Amygdala (tissue), 56 donors: Measurements from ENCODE around the gene ITIH3.

Experiments used
- DNase-seq, 56 donors: peaks; one replicate each; lab custom pipeline; 2025; lab: John Stamatoyannopoulos, UW

The ITIH3 gene

DNA sequence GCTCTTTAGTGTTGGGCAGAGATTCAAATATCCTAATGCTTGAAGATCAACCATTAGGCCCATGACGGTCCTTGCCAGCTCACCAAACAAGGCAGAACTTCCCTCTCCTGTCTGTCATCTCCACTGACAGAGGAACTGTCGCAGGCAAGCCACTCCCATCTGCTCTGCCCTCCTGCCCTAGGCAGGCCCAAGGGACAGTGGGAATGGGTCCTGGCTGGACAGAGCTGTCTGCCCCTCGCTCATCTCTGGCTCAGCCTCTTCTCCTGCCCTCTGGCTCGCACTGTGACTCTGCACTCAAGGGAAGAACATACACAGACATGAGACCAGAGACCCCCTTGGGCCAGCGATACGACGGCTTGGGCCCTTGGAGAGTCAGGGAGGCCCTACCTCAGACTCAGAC, 47.8 kb downstream of the ITIH3 start:
- no peak for DNase-seq

DNA sequence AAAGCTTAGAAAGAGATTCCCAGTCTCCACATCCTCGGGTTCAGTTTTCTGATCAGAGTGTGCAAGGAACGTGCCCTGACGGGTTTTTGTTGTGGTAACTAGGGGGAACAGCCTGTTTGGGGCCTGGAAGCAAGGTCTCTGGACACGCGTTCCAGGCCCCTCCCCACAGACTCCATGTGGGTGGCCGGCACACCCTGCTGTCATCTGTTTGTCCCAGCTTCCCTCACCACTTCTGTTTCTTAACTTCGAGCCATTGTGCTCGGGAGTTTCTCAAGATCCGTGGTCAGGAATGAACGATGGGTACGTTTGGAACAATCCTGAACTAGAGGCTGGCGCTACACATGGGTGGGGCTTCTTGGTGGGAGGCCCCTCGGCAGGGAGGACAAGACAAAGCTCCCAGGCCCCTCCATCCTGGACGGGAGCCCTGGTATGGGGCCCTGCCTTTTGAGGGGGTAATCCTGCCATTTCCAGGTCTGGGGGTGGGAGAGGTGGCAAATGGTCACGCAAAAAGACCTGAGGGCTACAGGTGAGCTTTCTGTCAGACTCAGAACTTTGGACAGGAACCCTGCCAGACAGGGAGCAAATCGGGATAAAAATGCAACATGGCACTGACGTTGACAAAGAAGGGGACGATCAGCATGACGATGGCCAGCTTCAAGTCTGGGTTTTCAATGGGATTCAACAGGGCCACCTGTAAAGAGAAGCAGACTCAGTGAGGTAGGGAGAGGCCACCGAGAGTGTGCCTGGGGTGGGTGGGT, 48.7 kb downstream of the ITIH3 start:
- no peak for DNase-seq

DNA sequence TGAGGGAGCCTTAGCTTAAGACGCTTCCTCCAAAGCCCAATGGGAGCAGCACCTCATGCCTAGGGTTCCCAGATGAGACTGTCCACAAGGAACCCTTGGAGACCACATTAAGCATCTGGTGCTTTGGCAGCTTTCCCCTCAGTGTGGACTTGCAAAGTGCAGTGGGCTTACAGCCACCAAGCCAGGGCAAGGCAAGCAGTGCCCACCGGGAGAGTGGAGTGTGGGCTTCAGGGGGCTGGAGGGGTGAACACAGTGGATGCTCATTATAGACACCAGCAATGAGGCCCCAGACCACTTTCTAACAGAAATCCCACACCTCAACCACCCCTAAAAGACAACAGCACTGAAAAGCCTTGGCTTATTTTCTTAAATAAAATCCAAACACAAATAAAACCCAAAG, 49.3 kb downstream of the ITIH3 start:
- DNase-seq, result no peak

DNA sequence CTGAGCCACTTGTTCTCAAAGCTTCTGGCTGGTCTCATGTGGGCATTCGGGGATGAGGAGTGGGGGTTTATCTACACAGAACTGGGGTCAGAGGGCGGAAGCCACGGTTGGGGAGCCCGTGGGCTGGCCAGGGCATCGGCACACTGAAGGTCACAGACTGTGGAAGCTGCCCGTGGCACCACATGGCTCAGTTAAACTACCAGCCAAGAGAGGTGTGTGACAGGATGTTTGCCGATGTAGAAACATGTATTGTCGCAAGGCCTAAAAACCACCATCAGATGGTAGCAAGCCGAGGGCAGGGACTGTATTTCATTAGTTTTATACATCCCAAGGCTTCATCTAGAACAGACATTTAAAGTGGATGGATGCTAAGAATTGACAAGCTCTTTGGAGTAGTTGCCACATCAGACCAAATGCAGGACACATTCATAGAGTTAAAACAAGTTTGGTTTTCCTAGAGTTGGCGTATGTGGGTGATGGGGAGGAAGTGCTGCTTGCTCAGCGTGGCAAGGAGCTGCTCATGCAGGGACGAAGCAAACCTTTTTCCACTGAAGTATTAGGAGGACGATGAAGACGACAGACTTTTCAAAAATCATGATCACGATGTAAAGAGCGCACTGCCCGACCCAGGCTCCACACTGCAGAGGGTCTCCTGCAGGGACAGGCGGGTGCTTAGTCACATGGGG, 49.8 kb downstream of the ITIH3 start:
- DNase-seq, result no peak

DNA sequence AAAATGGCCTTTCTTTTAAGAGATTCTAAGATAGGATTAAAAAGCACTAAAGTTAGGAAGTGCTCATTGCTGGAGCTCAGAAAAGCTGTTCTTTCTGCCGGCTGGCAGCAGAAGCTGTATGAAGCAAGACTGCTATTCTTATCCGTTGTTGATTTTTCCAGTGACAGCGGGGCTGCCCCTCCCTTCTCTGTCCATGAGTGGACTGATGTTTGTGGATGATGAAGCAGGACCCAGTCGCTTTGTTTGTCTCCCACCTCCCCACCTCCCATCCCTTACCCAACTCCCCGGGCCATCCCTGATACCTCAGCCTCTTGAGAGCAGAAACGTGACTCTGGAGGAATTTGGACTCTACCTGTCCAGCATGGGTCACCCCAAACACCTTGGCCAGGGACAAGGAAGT, 50.6 kb downstream of the ITIH3 start:
- DNase-seq, result peak in 25 of 56 donors; percentile 9 to 66 (median 29)

DNA sequence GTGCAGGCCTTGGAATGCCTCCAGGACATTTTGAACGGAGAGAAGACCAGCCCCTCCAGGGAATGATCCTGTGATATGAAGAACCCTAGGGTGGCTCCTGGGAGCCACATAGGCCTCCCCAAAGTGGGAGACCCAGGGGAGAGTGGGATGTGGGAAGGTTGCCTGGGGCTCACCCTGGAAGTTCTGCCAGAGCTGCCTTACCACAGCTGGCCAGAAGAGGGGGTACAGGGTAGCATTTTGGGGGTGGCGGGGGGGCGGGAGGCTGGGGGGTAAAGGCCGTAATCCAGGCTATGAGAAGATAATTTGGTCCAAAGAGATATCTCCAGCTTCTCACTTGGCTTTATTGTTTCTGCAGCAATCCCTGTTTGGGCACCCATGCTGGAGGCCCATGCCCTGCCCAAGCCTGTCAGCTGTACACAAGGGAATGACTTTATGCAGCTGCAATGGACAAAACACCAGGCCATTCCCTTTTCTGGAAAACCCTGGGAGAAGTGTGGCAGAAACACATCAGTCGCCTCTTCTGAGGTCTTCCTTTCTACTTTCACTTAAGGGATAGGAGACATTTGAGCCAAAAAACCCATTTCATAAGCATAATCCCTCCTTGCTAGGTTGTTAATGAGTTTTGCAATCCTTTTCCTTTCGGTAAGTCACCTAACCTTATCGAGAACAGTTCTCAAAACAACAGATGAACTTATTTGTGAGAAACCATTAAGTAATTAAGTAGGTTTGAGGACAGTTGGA, 51.3 kb downstream of the ITIH3 start:
- peak in 4 of 56 donors; percentile 9 to 15 (median 14) for DNase-seq

DNA sequence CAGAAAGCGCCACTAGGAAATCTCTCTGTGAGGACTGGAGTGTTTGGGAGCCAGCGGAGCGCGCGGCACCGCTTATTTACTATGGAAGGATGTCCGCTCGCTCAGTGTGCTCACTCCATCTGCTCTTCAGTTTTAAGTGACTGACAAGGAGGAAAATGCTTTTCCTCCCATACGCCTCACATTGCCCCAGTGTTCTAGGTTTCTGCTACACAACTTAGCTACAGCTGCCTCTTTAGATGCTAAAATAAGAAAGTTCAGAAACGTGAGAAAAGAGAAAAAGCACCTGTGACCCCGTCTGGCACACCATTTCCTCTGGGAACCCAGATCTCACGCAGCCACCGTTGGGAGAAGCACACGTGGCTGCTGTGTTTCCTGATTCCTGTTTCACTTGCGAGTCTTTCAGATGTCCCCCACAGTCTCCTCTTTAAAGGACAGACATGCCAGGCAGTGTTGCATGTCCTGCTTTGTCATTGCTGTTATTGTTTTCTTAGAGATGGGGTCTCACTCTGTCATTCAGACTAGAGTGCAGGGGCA, 51.9 kb downstream of the ITIH3 start:
- DNase-seq, result peak in 2 of 56 donors; percentile 13 to 23

DNA sequence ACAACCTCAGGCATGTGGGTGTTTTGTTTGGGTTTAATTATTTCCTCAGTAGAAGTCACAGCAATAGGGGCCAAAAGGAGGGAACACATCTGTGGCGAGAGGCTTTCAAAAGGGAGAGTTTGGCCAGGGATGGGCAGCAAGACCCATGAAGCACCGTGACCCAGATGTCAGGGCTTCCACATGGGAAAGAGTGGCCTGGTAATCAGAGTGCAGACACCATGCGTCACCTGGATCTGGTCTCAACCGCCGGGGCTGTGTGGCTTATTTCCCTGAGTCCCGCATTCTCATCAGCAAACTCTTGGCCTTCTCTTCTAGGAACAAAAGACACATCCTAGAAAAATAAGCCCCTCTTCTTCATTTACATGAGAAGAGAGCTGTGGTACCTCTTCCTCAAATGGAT, 52.6 kb downstream of the ITIH3 start:
- no peak for DNase-seq

DNA sequence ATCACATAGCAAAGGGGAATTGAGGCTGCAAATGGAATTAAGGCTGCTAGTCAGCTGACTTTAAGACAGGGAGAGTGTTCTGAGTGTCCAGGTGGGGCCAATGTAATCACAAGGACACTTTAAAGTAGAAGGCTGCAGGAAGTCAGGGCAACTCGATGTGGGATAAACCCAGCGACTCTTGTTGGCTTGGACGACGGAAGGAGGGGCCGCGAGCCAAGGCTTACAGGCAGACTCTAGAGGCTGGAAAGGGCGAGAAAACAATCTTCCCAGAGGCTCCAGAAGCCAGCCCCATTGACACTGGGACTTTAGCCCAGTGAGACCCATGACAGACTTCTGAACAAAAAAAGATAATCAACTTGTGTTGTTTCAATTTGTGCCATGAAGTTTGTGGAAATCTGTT, 53.1 kb downstream of the ITIH3 start:
- DNase-seq, result no peak

DNA sequence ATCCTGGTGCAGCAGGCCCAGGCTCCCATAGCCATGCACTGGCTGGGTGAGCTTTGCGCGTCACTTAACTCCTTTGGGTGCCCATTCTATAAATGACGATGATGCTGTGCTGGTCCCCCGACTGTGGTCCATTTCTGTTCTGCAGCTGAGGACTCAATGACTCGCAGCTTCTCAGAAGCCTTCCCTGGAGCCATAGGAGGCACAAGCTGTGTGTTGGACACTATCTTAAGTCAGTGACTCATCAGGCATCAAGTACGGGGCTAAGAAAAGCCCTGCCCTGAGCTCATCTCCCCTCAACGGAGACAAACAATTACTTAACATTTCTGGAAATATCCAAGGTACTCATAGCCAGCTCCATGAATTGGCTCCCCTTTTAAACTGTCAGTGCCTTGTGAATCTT, 54.0 kb downstream of the ITIH3 start:
- DNase-seq, result no peak

DNA sequence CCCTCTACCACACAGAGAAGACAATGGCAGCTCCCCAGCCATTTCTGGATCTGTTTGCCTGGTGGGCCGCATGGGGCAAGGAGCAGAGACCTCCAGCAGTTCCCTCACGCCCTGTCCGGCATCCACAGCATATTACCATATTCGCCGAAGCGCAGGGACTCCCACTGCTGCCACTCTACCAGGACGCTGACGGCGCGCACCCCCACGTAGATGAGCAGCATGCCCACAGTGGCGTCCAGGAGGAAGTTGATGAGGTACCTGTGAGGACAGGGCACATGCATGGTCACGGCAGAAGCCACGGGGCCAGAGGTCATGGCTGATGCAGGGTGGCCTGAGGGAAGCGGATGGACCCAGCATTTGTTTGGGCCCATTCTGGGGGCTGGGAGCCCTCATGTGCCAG, 55.1 kb downstream of the ITIH3 start:
- DNase-seq, result no peak

DNA sequence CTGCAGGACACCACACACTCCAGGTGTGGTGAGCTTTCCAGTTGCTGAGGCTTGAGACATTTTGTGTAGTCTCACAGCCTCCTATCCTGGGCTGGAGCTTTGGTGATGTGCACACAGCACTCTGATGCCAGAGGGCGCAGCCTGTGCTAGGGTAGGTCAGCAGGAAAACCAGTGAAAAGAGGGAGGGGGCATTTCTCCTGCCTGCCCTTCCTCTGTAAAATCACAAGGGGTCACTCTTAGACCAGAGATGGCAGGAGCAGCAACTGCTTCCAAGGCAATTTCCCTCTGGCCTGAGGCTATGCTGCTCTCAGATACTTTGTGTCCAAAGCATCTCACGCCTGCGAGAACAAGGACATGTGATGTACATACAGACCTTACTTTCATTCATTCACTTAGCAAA, 56.8 kb downstream of the ITIH3 start:
- peak in 4 of 56 donors; percentile 8 to 18 (median 14) for DNase-seq

DNA sequence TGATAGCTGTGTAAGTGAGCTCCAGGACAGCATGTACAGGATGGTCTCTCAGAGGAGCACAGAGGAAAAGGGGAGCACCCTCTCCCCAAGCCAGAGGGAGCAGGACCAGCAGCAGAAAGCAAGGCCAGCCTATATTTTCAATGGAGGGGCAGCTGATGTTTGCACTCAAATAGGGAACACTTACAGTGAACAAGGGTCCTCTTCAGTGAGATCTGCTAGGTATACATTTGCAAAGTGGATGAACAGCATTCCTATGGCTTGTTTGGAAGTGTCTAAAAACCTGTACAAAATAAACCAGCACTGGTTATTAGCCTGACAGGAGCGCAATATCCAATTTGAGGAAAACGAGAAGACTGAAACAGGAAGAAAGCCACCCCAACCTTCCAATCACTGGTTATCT, 57.8 kb downstream of the ITIH3 start:
- no peak for DNase-seq

DNA sequence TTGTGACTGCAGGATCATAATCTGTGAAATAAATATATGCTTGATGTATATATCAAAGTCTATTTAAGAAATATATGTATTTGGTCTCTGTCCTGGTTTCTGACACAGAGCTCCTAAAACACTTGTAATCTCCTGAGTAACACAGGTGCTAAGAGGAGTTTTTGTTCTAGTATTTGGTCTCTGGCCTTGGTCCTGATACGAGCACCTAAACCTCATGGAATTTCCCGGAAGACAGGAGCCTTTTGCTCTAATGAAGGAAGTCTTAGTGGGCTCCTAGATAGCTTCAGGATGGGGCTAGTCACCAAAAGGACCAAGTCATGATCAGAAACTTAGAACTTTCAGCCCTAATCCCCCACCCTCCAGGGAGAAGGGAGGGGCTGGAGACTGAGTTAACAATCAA, 59.4 kb downstream of the ITIH3 start:
- no peak for DNase-seq

DNA sequence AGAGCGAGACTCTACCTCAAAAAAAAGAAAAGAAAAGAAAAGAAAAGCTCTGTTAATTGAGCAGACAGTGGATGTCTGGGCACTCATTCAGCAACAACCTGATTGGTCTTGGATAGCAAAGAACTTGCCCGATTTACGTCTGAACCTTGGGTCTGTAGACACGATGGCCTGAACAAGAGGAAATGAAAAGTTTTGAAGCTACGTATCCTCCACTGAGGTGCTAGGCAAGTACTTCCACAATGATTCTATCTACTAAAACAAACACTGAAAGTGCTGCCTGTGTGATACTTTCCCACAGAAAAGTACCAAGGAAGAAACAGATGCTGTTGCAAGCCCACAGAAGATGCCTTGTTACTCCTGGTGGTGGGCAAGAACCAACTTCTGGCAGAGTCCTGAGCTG, 62.1 kb downstream of the ITIH3 start:
- no peak for DNase-seq

DNA sequence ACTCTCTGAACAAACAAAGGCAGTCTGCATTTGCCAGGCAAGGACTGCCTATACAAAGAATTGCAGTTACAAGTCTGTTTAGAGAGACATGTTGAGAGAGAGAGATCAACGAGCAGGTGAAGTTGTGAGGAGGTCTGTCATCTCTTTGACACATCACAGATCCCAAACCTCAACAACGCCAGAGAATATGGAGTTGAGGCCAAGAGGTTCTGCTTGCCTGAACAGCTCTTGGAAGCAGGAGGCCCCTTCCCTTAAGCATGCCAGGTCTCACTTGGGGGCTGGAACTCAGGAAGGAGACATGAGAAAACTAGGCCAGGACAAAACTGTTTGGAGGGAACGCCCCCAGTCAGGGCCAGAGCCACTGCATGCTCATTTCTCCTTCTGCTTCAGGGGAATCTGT, 62.5 kb downstream of the ITIH3 start:
- no peak for DNase-seq

DNA sequence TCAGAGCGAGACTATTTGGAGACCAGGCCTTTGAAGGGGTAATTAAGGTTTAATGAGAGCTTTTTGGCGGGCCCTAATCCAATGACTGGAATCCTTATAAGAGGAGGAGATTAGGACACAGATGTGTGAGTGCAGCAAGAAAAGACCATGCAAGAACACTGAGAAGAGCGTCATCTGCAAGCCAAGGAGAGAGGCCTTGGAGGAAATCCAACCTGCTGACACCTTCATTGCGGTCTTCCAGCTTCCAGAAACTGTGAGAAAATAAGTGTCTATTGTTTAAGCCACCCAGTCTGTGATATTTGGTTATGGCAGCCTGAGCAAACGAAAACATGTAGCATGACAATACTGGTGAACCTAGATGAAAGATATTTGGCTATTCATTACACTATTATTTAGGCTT, 63.3 kb downstream of the ITIH3 start:
- no peak for DNase-seq
